Stimulated activated CD4-positive, alpha-beta T cell treated with anti-CD3 and anti-CD28 coated beads, Interleukin-4, amount 100 ng/mL, for 24 hours (primary cell): ENCODE results near the gene FBXW2.

Experiments
- DNase-seq: peaks from one replicate; pipeline ENCODE4 v3.0.0-alpha.2; 2020

The FBXW2 gene

GRCh38 chr9:120713257-120714087, 79.7 kb downstream of the FBXW2 start:
- peak; percentile 20 for DNase-seq

- no peak for DNase-seq
Observed at GRCh38 chr9:120712539-120713031, 80.6 kb downstream of the FBXW2 start.

- peak; percentile 6 for DNase-seq
Observed at GRCh38 chr9:120711841-120712538, 81.2 kb downstream of the FBXW2 start.

- no peak for DNase-seq
Observed at GRCh38 chr9:120711354-120711753, 81.9 kb downstream of the FBXW2 start.

- peak; percentile 7 for DNase-seq
Observed at GRCh38 chr9:120710110-120710981, 82.9 kb downstream of the FBXW2 start.

GRCh38 chr9:120708526-120709224, 84.5 kb downstream of the FBXW2 start:
- no peak for DNase-seq

- DNase-seq: no peak
Observed at GRCh38 chr9:120707170-120707569, 86.0 kb downstream of the FBXW2 start.
